WTC11 (cell line): ENCODE results near the gene NECAB2. TPM values are rescaled to one million over a fixed set of nuclear protein-coding genes. Genes with fewer than 3 reads are reported as not detected.

Experiments
- ATAC-seq: fragments of 200-7000 bp; cut with Tn5 transposase; 2 replicates; pipeline ENCODE4 v1.10.0; 2021; ENCODE audit warnings: mild to moderate bottlenecking, moderate library complexity
- CTCF ChIA-PET: fragments of 300-600 bp; sonication (Branson Sonifier 250); formaldehyde crosslinking; loops from one replicate; lab custom pipeline; 2021; ENCODE audit warnings: antibody characterized with exemption; lab: Charles Lee
- POLR2A ChIA-PET: fragments of 350-600 bp; sonication (Branson Sonifier 250); formaldehyde crosslinking; loops from one replicate; lab custom pipeline; 2021; ENCODE audit warnings: antibody characterized with exemption; lab: Charles Lee
- DNase-seq: peaks from one replicate; pipeline ENCODE4 v3.0.0; 2021; ENCODE audit warnings: low spot score
- H3K27ac Mint-ChIP-seq: 2 replicates; pipeline ENCODE4 v1.8.0; 2021; ENCODE audit warnings: mixed read lengths
- H3K27me3 Mint-ChIP-seq: 2 replicates; pipeline ENCODE4 v1.8.0; 2021; ENCODE audit warnings: low read depth, mild to moderate bottlenecking, moderate library complexity, mixed read lengths
- H3K36me3 Mint-ChIP-seq: 2 replicates; pipeline ENCODE4 v1.8.0; 2021; ENCODE audit warnings: mixed read lengths
- H3K4me1 Mint-ChIP-seq: 2 replicates; pipeline ENCODE4 v1.8.0; 2022; ENCODE audit warnings: mixed read lengths
- H3K4me3 Mint-ChIP-seq: 2 replicates; pipeline ENCODE4 v1.8.0; 2021; ENCODE audit warnings: mild to moderate bottlenecking, moderate library complexity, mixed read lengths
- H3K9me3 Mint-ChIP-seq: 2 replicates; pipeline ENCODE4 v1.8.0; 2021; ENCODE audit warnings: mixed read lengths
- CTCF ChIP-seq: fragments of 200-600 bp; IDR thresholded peaks from 2 replicates; pipeline ENCODE4 v1.8.0; 2022; ENCODE audit warnings: antibody characterized with exemption
- HMGA2 ChIP-seq: fragments of 250-450 bp; sonication (Bioruptor Pico); IDR thresholded peaks from 2 replicates; pipeline ENCODE4 v1.4.0; 2021; ENCODE audit warnings: mild to moderate bottlenecking, moderate library complexity
- PRDM15 ChIP-seq: sonication (generic); formaldehyde crosslinking; IDR thresholded peaks from 2 replicates; pipeline ENCODE4 v1.8.0; 2022; ENCODE audit warnings: missing genetic modification reagents
- SMAD4 ChIP-seq: sonication (generic); formaldehyde crosslinking; IDR thresholded peaks from 2 replicates; pipeline ENCODE4 v1.8.0; 2022; ENCODE audit warnings: mild to moderate bottlenecking, missing genetic modification reagents
- SOX15 ChIP-seq: fragments of 250-450 bp; sonication (Bioruptor Pico); IDR thresholded peaks from 2 replicates; pipeline ENCODE4 v1.9.0; 2021; ENCODE audit warnings: mild to moderate bottlenecking
- ZBTB43 ChIP-seq: sonication (generic); formaldehyde crosslinking; IDR thresholded peaks from 2 replicates; pipeline ENCODE4 v1.8.1; 2023; ENCODE audit warnings: mild to moderate bottlenecking, missing genetic modification reagents
- ZNF512 ChIP-seq: sonication (generic); formaldehyde crosslinking; IDR thresholded peaks from 2 replicates; pipeline ENCODE4 v1.8.1; 2022; ENCODE audit warnings: missing genetic modification reagents, borderline replicate concordance
- total RNA-seq: library from RNA; stranded (reverse); gene quantifications from 3 replicates; pipeline ENCODE4 v1.2.3, GENCODE V29; 2021
- TF ChIP-seq, protein P1 (sequence below): fragments of 250-450 bp; sonication (Bioruptor Pico); IDR thresholded peaks from 2 replicates; pipeline ENCODE4 v2.1.2; 2022; ENCODE audit warnings: mild to moderate bottlenecking, moderate library complexity
- TF ChIP-seq, protein P2 (sequence below): fragments of 250-450 bp; sonication (Bioruptor Pico); IDR thresholded peaks from 2 replicates; pipeline ENCODE4 v1.9.0; 2021; ENCODE audit warnings: mild to moderate bottlenecking, borderline replicate concordance
- TF ChIP-seq, protein P3 (sequence below): sonication (generic); formaldehyde crosslinking; IDR thresholded peaks from 2 replicates; pipeline ENCODE4 v1.8.1; 2023; ENCODE audit warnings: mild to moderate bottlenecking, missing genetic modification reagents, borderline replicate concordance

Gene NECAB2
- total RNA-seq, 1 experiment from 2014 or later, result 2.9 TPM

- ChIA-PET POLR2A (no interaction called here), CTCF (interaction anchor here (0.6 to 3.7 kb wide), 15 partner anchors 13 to 115 kb away, joined by 3 to 36 read pairs (median 5); partner anchors contain the start of genes OSGIN1 and SLC38A8)
- Mint-ChIP-seq H3K4me1 (peaks cover 7% of the 10 kb centered on the region), H3K4me3 (peak overlapping the region; percentile 56), H3K27ac (no peak overlapping the region), H3K27me3 (peaks cover 12% of the 10 kb centered on the region), H3K9me3 (no peaks in the 10 kb centered on the region), H3K36me3 (no peaks in the 10 kb centered on the region)
- TF ChIP-seq CTCF (no peak), ZNF512 (no peak), ZBTB43 (CRISPR knock-in tag) (no peak), SOX15 (CRISPR knock-in tag) (no peak)
- TF ChIP-seq, protein P1, sequence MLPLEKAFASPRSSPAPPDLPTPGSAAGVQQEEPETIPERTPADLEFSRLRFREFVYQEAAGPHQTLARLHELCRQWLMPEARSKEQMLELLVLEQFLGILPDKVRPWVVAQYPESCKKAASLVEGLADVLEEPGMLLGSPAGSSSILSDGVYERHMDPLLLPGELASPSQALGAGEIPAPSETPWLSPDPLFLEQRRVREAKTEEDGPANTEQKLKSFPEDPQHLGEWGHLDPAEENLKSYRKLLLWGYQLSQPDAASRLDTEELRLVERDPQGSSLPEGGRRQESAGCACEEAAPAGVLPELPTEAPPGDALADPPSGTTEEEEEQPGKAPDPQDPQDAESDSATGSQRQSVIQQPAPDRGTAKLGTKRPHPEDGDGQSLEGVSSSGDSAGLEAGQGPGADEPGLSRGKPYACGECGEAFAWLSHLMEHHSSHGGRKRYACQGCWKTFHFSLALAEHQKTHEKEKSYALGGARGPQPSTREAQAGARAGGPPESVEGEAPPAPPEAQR (CRISPR knock-in tag), result no peak
- TF ChIP-seq, protein P2, sequence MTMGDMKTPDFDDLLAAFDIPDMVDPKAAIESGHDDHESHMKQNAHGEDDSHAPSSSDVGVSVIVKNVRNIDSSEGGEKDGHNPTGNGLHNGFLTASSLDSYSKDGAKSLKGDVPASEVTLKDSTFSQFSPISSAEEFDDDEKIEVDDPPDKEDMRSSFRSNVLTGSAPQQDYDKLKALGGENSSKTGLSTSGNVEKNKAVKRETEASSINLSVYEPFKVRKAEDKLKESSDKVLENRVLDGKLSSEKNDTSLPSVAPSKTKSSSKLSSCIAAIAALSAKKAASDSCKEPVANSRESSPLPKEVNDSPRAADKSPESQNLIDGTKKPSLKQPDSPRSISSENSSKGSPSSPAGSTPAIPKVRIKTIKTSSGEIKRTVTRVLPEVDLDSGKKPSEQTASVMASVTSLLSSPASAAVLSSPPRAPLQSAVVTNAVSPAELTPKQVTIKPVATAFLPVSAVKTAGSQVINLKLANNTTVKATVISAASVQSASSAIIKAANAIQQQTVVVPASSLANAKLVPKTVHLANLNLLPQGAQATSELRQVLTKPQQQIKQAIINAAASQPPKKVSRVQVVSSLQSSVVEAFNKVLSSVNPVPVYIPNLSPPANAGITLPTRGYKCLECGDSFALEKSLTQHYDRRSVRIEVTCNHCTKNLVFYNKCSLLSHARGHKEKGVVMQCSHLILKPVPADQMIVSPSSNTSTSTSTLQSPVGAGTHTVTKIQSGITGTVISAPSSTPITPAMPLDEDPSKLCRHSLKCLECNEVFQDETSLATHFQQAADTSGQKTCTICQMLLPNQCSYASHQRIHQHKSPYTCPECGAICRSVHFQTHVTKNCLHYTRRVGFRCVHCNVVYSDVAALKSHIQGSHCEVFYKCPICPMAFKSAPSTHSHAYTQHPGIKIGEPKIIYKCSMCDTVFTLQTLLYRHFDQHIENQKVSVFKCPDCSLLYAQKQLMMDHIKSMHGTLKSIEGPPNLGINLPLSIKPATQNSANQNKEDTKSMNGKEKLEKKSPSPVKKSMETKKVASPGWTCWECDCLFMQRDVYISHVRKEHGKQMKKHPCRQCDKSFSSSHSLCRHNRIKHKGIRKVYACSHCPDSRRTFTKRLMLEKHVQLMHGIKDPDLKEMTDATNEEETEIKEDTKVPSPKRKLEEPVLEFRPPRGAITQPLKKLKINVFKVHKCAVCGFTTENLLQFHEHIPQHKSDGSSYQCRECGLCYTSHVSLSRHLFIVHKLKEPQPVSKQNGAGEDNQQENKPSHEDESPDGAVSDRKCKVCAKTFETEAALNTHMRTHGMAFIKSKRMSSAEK (CRISPR knock-in tag), result no peak
- ATAC-seq (no peak), DNase-seq (no peak)
Measured at GRCh38 chr16:83969771-83970429, 1.9 kb downstream of the NECAB2 start.

- H3K4me1 Mint-ChIP-seq, result peaks cover 7% of the 10 kb centered on the region
- H3K27ac Mint-ChIP-seq, result no peak overlapping the region
- H3K27me3 Mint-ChIP-seq, result peaks cover 12% of the 10 kb centered on the region
- ChIA-PET CTCF (interaction anchor here (0.7 to 3.7 kb wide), 11 partner anchors 14 to 114 kb away, joined by 3 to 36 read pairs (median 7); partner anchors contain the start of genes OSGIN1 and SLC38A8), POLR2A (no interaction called here)
- H3K9me3 Mint-ChIP-seq, result no peaks in the 10 kb centered on the region
- no peaks in the 10 kb centered on the region for H3K36me3 Mint-ChIP-seq
- DNase-seq (no peak), ATAC-seq (no peak)
- 0 out of 2 replicates have a peak overlapping the region, but pooled peaks have one; percentile 56 for H3K4me3 Mint-ChIP-seq
- TF ChIP-seq PRDM15 (CRISPR knock-in tag) (no peak), ZBTB43 (CRISPR knock-in tag) (no peak), SMAD4 (CRISPR knock-in tag) (no peak), HMGA2 (CRISPR knock-in tag) (no peak)
- TF ChIP-seq, protein P3, sequence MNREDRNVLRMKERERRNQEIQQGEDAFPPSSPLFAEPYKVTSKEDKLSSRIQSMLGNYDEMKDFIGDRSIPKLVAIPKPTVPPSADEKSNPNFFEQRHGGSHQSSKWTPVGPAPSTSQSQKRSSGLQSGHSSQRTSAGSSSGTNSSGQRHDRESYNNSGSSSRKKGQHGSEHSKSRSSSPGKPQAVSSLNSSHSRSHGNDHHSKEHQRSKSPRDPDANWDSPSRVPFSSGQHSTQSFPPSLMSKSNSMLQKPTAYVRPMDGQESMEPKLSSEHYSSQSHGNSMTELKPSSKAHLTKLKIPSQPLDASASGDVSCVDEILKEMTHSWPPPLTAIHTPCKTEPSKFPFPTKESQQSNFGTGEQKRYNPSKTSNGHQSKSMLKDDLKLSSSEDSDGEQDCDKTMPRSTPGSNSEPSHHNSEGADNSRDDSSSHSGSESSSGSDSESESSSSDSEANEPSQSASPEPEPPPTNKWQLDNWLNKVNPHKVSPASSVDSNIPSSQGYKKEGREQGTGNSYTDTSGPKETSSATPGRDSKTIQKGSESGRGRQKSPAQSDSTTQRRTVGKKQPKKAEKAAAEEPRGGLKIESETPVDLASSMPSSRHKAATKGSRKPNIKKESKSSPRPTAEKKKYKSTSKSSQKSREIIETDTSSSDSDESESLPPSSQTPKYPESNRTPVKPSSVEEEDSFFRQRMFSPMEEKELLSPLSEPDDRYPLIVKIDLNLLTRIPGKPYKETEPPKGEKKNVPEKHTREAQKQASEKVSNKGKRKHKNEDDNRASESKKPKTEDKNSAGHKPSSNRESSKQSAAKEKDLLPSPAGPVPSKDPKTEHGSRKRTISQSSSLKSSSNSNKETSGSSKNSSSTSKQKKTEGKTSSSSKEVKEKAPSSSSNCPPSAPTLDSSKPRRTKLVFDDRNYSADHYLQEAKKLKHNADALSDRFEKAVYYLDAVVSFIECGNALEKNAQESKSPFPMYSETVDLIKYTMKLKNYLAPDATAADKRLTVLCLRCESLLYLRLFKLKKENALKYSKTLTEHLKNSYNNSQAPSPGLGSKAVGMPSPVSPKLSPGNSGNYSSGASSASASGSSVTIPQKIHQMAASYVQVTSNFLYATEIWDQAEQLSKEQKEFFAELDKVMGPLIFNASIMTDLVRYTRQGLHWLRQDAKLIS (CRISPR knock-in tag), result no peak
Measured at GRCh38 chr16:83970430-83970815, 2.4 kb downstream of the NECAB2 start.
